Activated T-cell treated with anti-CD3 and anti-CD28 coated beads, Interleukin-2, amount 50 U/mL, for 1 hour (primary cell): ENCODE measurements around the gene IFT122.
A peak's percentile ranks its signal among the peaks of the same experiment; 100 is the strongest.

Experiments used
- DNase-seq: peaks from one replicate; pipeline ENCODE4 v3.0.0-alpha.2; 2020

IFT122 gene

GRCh38 chr3:129415378-129415777 lies 24.6 kb upstream of the IFT122 start:
- no peak for DNase-seq

- DNase-seq, result no peak
These were observed 24.2 kb upstream of the IFT122 start for GRCh38 chr3:129415830-129416229.

GRCh38 chr3:129416415-129416814 lies 23.6 kb upstream of the IFT122 start:
- DNase-seq, result no peak

GRCh38 chr3:129417326-129417725 lies 22.7 kb upstream of the IFT122 start:
- no peak for DNase-seq

- no peak for DNase-seq
These were observed 21.7 kb upstream of the IFT122 start for GRCh38 chr3:129418041-129418973.

- DNase-seq, result no peak
These were observed 20.5 kb upstream of the IFT122 start for GRCh38 chr3:129419476-129419875.

GRCh38 chr3:129421236-129421883 lies 18.7 kb upstream of the IFT122 start:
- no peak for DNase-seq

- no peak for DNase-seq
These were observed 17.9 kb upstream of the IFT122 start for GRCh38 chr3:129421988-129422745.

GRCh38 chr3:129422897-129423296 lies 17.1 kb upstream of the IFT122 start:
- DNase-seq, result no peak

GRCh38 chr3:129424185-129424841 lies 15.7 kb upstream of the IFT122 start:
- DNase-seq, result no peak

GRCh38 chr3:129425213-129425612 lies 14.8 kb upstream of the IFT122 start:
- DNase-seq, result no peak

- no peak for DNase-seq
These were observed 14.4 kb upstream of the IFT122 start for GRCh38 chr3:129425619-129426018.

- DNase-seq, result no peak
These were observed 12.0 kb upstream of the IFT122 start for GRCh38 chr3:129428007-129428375.

- DNase-seq, result peak; percentile 90
These were observed 11.5 kb upstream of the IFT122 start, which contains the start of gene EFCAB12 for GRCh38 chr3:129428376-129429079. EFCAB12 (minus strand) TSS chr3:129428636; CDS start chr3:129428488, 148 bp downstream.

GRCh38 chr3:129429080-129429451 lies 11.0 kb upstream of the IFT122 start:
- DNase-seq, result no peak

- no peak for DNase-seq
These were observed 10.4 kb upstream of the IFT122 start for GRCh38 chr3:129429602-129430001.

- DNase-seq, result no peak
These were observed 8.0 kb upstream of the IFT122 start for GRCh38 chr3:129432036-129432435.

- DNase-seq, result no peak
These were observed 7.4 kb upstream of the IFT122 start for GRCh38 chr3:129432671-129433070.

- DNase-seq, result no peak
These were observed 6.5 kb upstream of the IFT122 start for GRCh38 chr3:129433565-129433964.

- DNase-seq, result no peak
These were observed 5.9 kb upstream of the IFT122 start for GRCh38 chr3:129434140-129434539.

GRCh38 chr3:129435367-129435766 lies 4.7 kb upstream of the IFT122 start:
- DNase-seq, result no peak

GRCh38 chr3:129439226-129439816 lies 703 bp upstream of the IFT122 start:
- DNase-seq, result no peak
